OCI-LY7 (cell line): ENCODE measurements around the gene YBX1. TPM values are rescaled to one million over a fixed set of nuclear protein-coding genes. Genes with fewer than 3 reads are reported as not detected.

Experiments
- BruUV-seq: library from RNA; stranded (reverse); fragments of 400-500 nt; replicated peaks from 2 replicates; lab custom pipeline; 2021; lab: Mats Ljungman, UMichigan
- CTCF ChIA-PET: fragments of 300-600 bp; sonication (Branson Sonifier 250); formaldehyde crosslinking; loops from one replicate; lab custom pipeline; 2022; ENCODE audit warnings: antibody characterized with exemption; ENCODE audit not compliant: unreplicated experiment; lab: Charles Lee
- POLR2A ChIA-PET: fragments of 300-600 bp; sonication (Branson Sonifier 250); formaldehyde crosslinking; loops from one replicate; lab custom pipeline; 2022; ENCODE audit warnings: antibody characterized with exemption; lab: Charles Lee
- DNase-seq: peaks from one replicate; pipeline ENCODE4 v3.0.0-alpha.2; 2015; ENCODE audit warnings: low spot score
- H2AFZ ChIP-seq: fragments of 200-600 bp; sonication (generic), shearing (Covaris generic); 2 replicates; pipeline ENCODE4 v1.6.1; 2014; ENCODE audit warnings: mild to moderate bottlenecking, antibody characterized with exemption, low read length, moderate library complexity
- H3K27ac ChIP-seq: fragments of 200-600 bp; sonication (generic); 2 replicates; pipeline ENCODE4 v1.5.1; 2014; ENCODE audit warnings: mixed run types, low read depth, mild to moderate bottlenecking, moderate library complexity, low read length, inconsistent platforms; ENCODE audit not compliant: poor library complexity, severe bottlenecking
- H3K36me3 ChIP-seq: fragments of 200-600 bp; sonication (generic); 2 replicates; pipeline ENCODE4 v1.6.1; 2014; ENCODE audit warnings: mild to moderate bottlenecking, antibody characterized with exemption, low read length, moderate library complexity, mixed read lengths; ENCODE audit not compliant: insufficient read depth
- H3K4me1 ChIP-seq: fragments of 200-600 bp; sonication (generic); 2 replicates; pipeline ENCODE4 v1.5.1; 2014; ENCODE audit warnings: mild to moderate bottlenecking, low read length; ENCODE audit not compliant: insufficient read depth, poor library complexity, severe bottlenecking
- H3K4me2 ChIP-seq: fragments of 200-600 bp; sonication (generic); 2 replicates; pipeline ENCODE4 v1.6.1; 2014; ENCODE audit warnings: mild to moderate bottlenecking, low read length
- H3K4me3 ChIP-seq: fragments of 200-600 bp; sonication (generic); 2 replicates; pipeline ENCODE4 v1.5.1; 2014; ENCODE audit warnings: mild to moderate bottlenecking, low read depth, low read length; ENCODE audit not compliant: poor library complexity, severe bottlenecking
- H3K79me2 ChIP-seq: fragments of 200-600 bp; sonication (generic); 2 replicates; pipeline ENCODE4 v1.6.1; 2016; ENCODE audit warnings: low read depth, mild to moderate bottlenecking, low read length, moderate library complexity, mixed read lengths; ENCODE audit not compliant: insufficient read depth
- H3K9me2 ChIP-seq: fragments of 200-600 bp; sonication (generic); 2 replicates; pipeline ENCODE4 v1.6.1; 2016; ENCODE audit warnings: mild to moderate bottlenecking, low read length, mixed read lengths; ENCODE audit not compliant: insufficient read depth
- H3K9me3 ChIP-seq: fragments of 200-600 bp; sonication (generic); 2 replicates; pipeline ENCODE4 v1.6.1; 2014; ENCODE audit warnings: mild to moderate bottlenecking, mixed run types, low read length, mixed read lengths
- H4K20me1 ChIP-seq: fragments of 200-600 bp; sonication (generic); 2 replicates; pipeline ENCODE4 v1.6.1; 2014; ENCODE audit warnings: mild to moderate bottlenecking, antibody characterized with exemption, low read length, moderate library complexity, mixed read lengths; ENCODE audit not compliant: insufficient read depth
- EZH2phosphoT487 ChIP-seq: fragments of 200-600 bp; sonication (generic); IDR thresholded peaks from 2 replicates; pipeline ENCODE4 v1.6.1; 2018; ENCODE audit warnings: low read depth, borderline replicate concordance, mild to moderate bottlenecking, mixed run types, antibody characterized with exemption, low read length, moderate library complexity, mixed read lengths
- intact Hi-C: fragments of 100-400 bp; cut with micrococcal nuclease; formaldehyde crosslinking; loops from one replicate; pipeline ENCODE4 v1.10.0; 2022; ENCODE audit not compliant: unreplicated experiment
- total RNA-seq, 2 experiments: library from RNA; depleted of rRNA in 1 of 2; stranded (reverse); fragments of >200 nt in 1 of 2; shearing (Covaris generic) in 1 of 2; gene quantifications; 2 replicates each; pipeline ENCODE4 v1.2.3, GENCODE V29; 2014 to 2022
- TF ChIP-seq, protein P1 (sequence below): fragments of 200-600 bp; sonication (generic); conservative IDR thresholded peaks from 2 replicates; pipeline ENCODE4 v1.5.1; 2014; ENCODE audit warnings: mild to moderate bottlenecking, antibody characterized with exemption, low read length, moderate library complexity, mixed read lengths

The YBX1 gene
- total RNA-seq, 2 experiments from 2014 or later, result 750 to 956 TPM

DNA sequence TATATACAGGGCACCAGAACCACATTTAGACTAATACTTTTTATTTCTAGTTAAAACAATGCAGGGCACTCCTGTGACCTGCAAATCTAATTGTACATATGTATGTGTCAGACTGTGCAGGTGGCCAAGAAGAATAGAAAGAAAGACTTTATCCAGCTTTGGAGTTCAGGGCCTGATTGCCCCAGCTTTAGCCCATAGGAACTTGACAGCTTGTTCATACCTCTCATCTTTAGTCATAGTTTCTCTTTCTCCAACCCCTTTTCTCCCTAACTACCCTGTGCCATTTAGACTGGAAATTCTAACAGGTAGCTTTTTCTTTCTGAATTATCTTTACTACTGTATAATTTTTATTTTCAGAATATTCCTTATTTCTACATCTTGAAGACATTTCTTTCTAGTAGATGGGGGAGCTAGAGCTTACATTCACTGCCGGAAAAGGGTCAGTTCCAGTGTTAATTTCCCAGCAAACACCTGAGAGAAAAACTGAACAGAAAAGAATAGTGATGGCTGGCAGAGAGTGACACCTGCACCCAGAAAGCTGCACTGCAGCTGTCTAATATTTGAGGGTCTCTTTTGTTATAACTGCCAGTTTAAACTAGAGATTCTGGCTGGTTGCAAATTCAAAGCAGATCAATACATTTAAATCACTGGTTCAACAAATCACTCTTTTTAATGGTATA, 8.4 kb downstream of the YBX1 start:
- Histone ChIP-seq H3K36me3 (peaks cover 100% of the 10 kb centered on the region), H3K79me2 (peaks cover 100% of the 10 kb centered on the region), H3K27ac (no peak overlapping the region), H4K20me1 (peaks cover 97% of the 10 kb centered on the region), H3K9me3 (no peaks in the 10 kb centered on the region), H3K4me1 (peaks cover 67% of the 10 kb centered on the region), H3K4me2 (peak overlapping the region; percentile 98), H2AFZ (no peak overlapping the region), H3K9me2 (no peaks in the 10 kb centered on the region), H3K4me3 (peak overlapping the region; percentile 17)
- no peak for DNase-seq
- CTCF ChIA-PET, result no interaction called here
- POLR2A ChIA-PET, result interaction anchor here (0.7 to 0.9 kb wide), 2 partner anchors 76 to 284 kb away, joined by 3 to 4 read pairs; partner anchors contain the start of genes C1orf50 and P3H1
- no TSS peak for BruUV-seq
- no peak for TF ChIP-seq EZH2phosphoT487
- TF ChIP-seq, protein P1, sequence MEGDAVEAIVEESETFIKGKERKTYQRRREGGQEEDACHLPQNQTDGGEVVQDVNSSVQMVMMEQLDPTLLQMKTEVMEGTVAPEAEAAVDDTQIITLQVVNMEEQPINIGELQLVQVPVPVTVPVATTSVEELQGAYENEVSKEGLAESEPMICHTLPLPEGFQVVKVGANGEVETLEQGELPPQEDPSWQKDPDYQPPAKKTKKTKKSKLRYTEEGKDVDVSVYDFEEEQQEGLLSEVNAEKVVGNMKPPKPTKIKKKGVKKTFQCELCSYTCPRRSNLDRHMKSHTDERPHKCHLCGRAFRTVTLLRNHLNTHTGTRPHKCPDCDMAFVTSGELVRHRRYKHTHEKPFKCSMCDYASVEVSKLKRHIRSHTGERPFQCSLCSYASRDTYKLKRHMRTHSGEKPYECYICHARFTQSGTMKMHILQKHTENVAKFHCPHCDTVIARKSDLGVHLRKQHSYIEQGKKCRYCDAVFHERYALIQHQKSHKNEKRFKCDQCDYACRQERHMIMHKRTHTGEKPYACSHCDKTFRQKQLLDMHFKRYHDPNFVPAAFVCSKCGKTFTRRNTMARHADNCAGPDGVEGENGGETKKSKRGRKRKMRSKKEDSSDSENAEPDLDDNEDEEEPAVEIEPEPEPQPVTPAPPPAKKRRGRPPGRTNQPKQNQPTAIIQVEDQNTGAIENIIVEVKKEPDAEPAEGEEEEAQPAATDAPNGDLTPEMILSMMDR, result peak; percentile 60
- intact Hi-C loops, result no loop called here

DNA sequence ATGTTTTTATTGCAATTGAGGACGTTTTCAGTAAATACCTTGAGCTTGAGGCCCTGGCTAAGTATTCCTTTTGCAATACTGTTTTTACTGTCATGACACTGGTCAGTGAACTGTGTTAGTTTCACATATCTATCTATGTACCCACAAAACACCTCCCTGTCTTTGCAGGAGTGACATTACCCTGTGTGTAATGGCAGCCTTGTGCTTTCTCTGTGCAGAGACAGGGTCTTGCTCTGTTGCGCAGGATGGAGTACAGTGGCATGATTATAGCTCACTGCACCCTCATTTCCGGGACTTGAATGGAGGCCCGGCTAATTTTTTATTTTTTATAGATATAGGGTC, 8.9 kb downstream of the YBX1 start:
- intact Hi-C loops, result no loop called here
- Histone ChIP-seq H3K4me3 (no peak overlapping the region), H3K9me3 (no peaks in the 10 kb centered on the region), H3K27ac (no peak overlapping the region), H4K20me1 (peaks cover 96% of the 10 kb centered on the region), H3K36me3 (peaks cover 100% of the 10 kb centered on the region), H3K9me2 (no peaks in the 10 kb centered on the region), H2AFZ (no peak overlapping the region), H3K4me1 (peaks cover 62% of the 10 kb centered on the region), H3K79me2 (peaks cover 100% of the 10 kb centered on the region), H3K4me2 (peak overlapping the region; percentile 98)
- DNase-seq, result no peak
- TF ChIP-seq, protein P1, result no peak
- TF ChIP-seq EZH2phosphoT487, result no peak
- no TSS peak for BruUV-seq
- CTCF ChIA-PET, result no interaction called here
- POLR2A ChIA-PET, result interaction anchor here (0.7 to 1.6 kb wide), 3 partner anchors 8 to 284 kb away, joined by 3 to 8 read pairs (median 4); partner anchors contain the start of genes C1orf50, P3H1 and YBX1

GRCh38 chr1:42692461-42692860, 10.2 kb downstream of the YBX1 start:
- ChIA-PET POLR2A (interaction anchor here (0.7 to 1.6 kb wide), 2 partner anchors 10 kb away, joined by 3 to 8 read pairs; partner anchors contain the start of gene YBX1), CTCF (no interaction called here)
- Histone ChIP-seq H3K9me2 (no peaks in the 10 kb centered on the region), H2AFZ (no peak overlapping the region), H3K4me1 (peaks cover 48% of the 10 kb centered on the region), H3K27ac (no peak overlapping the region), H4K20me1 (peaks cover 90% of the 10 kb centered on the region), H3K4me2 (no peak overlapping the region), H3K4me3 (no peak overlapping the region), H3K79me2 (peaks cover 99% of the 10 kb centered on the region), H3K9me3 (no peaks in the 10 kb centered on the region), H3K36me3 (peaks cover 100% of the 10 kb centered on the region)
- DNase-seq, result no peak
- TF ChIP-seq EZH2phosphoT487, result no peak
- TF ChIP-seq, protein P1, result no peak
- no TSS peak for BruUV-seq
- intact Hi-C loops, result no loop called here
